IMR-90 (cell line): Measurements from ENCODE around the gene SLC24A3. TPM values are rescaled to one million over a fixed set of nuclear protein-coding genes. Genes with fewer than 3 reads are reported as not detected.

ENCODE experiments used
- ATAC-seq: fragments of 200-7000 bp; cut with Tn5 transposase; 2 replicates; pipeline ENCODE4 v1.9.1; 2020; ENCODE audit warnings: low read depth, mild to moderate bottlenecking, moderate library complexity
- BruUV-seq: library from RNA; stranded (reverse); fragments of 400-500 nt; replicated peaks from 2 replicates; lab custom pipeline; 2021; lab: Mats Ljungman, UMichigan
- CTCF ChIA-PET: fragments of 300-600 bp; formaldehyde crosslinking; extraction: SDS; loops from one replicate; lab custom pipeline; 2021; ENCODE audit warnings: antibody characterized with exemption; lab: Yijun Ruan, JAX
- POLR2A ChIA-PET: fragments of 300-600 bp; sonication (Branson Sonifier 250); formaldehyde crosslinking; loops from one replicate; lab custom pipeline; 2022; ENCODE audit warnings: antibody characterized with exemption; ENCODE audit not compliant: unreplicated experiment; lab: Charles Lee
- DNase-seq: peaks from one replicate; pipeline ENCODE4 v3.0.0; 2013
- H2AFZ ChIP-seq: replicated peaks from 2 replicates; pipeline ENCODE3; 2013; ENCODE audit warnings: low read length, mild to moderate bottlenecking; ENCODE audit not compliant: poor library complexity
- H2AK5ac ChIP-seq: 2 replicates; pipeline ENCODE4 v1.6.1; 2013; ENCODE audit warnings: low read depth, low read length, inconsistent platforms
- H2AK9ac ChIP-seq: replicated peaks from 2 replicates; pipeline ENCODE3; 2013; ENCODE audit warnings: mild to moderate bottlenecking, low read depth, low read length, moderate library complexity; ENCODE audit not compliant: poor library complexity
- H2BK120ac ChIP-seq: 2 replicates; pipeline ENCODE4 v1.6.1; 2013; ENCODE audit warnings: low read depth, low read length, inconsistent platforms
- H2BK15ac ChIP-seq: 3 replicates; pipeline ENCODE4 v1.6.1; 2013; ENCODE audit warnings: low read depth, low read length, inconsistent platforms
- H2BK20ac ChIP-seq: 2 replicates; pipeline ENCODE4 v1.6.1; 2013; ENCODE audit warnings: low read depth, mild to moderate bottlenecking, inconsistent platforms, low read length, moderate library complexity
- H2BK5ac ChIP-seq: 2 replicates; pipeline ENCODE4 v1.6.1; 2013; ENCODE audit warnings: mild to moderate bottlenecking, low read depth, low read length, inconsistent platforms; ENCODE audit not compliant: poor library complexity, severe bottlenecking
- H3K14ac ChIP-seq: replicated peaks from 2 replicates; pipeline ENCODE4 v1.6.1; 2013; ENCODE audit warnings: low read depth, low read length, inconsistent platforms
- H3K18ac ChIP-seq: 2 replicates; pipeline ENCODE4 v1.6.1; 2013; ENCODE audit warnings: low read depth, low read length, control low read depth
- H3K23ac ChIP-seq: 2 replicates; pipeline ENCODE4 v1.6.1; 2013; ENCODE audit warnings: low read depth, low read length, inconsistent platforms
- H3K27ac ChIP-seq: 2 replicates; pipeline ENCODE4 v1.5.1; 2013; ENCODE audit warnings: mild to moderate bottlenecking, control low read depth, low read length; ENCODE audit not compliant: insufficient read depth
- H3K27me3 ChIP-seq: 2 replicates; pipeline ENCODE4 v1.6.1; 2013; ENCODE audit warnings: low read length; ENCODE audit not compliant: control insufficient read depth, insufficient read depth
- H3K36me3 ChIP-seq: 2 replicates; pipeline ENCODE4 v1.6.1; 2013; ENCODE audit warnings: low read length, mixed read lengths; ENCODE audit not compliant: control insufficient read depth, insufficient read depth
- H3K4ac ChIP-seq: 2 replicates; pipeline ENCODE4 v1.6.1; 2013; ENCODE audit warnings: low read depth, low read length, inconsistent platforms
- H3K4me1 ChIP-seq: 2 replicates; pipeline ENCODE4 v1.6.1; 2013; ENCODE audit warnings: low read length, mixed read lengths; ENCODE audit not compliant: control insufficient read depth, insufficient read depth
- H3K4me2 ChIP-seq: 2 replicates; pipeline ENCODE4 v1.6.1; 2013; ENCODE audit warnings: low read depth, mild to moderate bottlenecking, control low read depth, low read length, moderate library complexity
- H3K4me3 ChIP-seq: 2 replicates; pipeline ENCODE4 v1.5.1; 2013; ENCODE audit warnings: low read depth, mild to moderate bottlenecking, control low read depth, low read length, moderate library complexity; ENCODE audit not compliant: insufficient read depth
- H3K56ac ChIP-seq: 2 replicates; pipeline ENCODE4 v1.6.1; 2013; ENCODE audit warnings: low read length, inconsistent platforms; ENCODE audit not compliant: insufficient read depth; ENCODE audit errors: extremely low read depth
- H3K79me1 ChIP-seq, 2 experiments: 2 replicates each; pipeline ENCODE4 v1.6.1; 2013; ENCODE audit warnings: low read length in 2 of 2, inconsistent platforms in 1 of 2, low read depth in 1 of 2
- H3K9ac ChIP-seq: 2 replicates; pipeline ENCODE4 v1.6.1; 2013; ENCODE audit warnings: low read depth, low read length, control low read depth
- H3K9me1 ChIP-seq: 2 replicates; pipeline ENCODE4 v1.6.1; 2013; ENCODE audit warnings: low read length, inconsistent platforms; ENCODE audit not compliant: insufficient read depth
- H3K9me3 ChIP-seq: 2 replicates; pipeline ENCODE4 v1.6.1; 2013; ENCODE audit warnings: low read length; ENCODE audit not compliant: control insufficient read depth, insufficient read depth
- H4K20me1 ChIP-seq: 2 replicates; pipeline ENCODE4 v1.6.1; 2013; ENCODE audit warnings: low read length, inconsistent platforms; ENCODE audit not compliant: insufficient read depth
- H4K5ac ChIP-seq: 2 replicates; pipeline ENCODE4 v1.6.1; 2013; ENCODE audit warnings: mild to moderate bottlenecking, low read depth, low read length, control low read depth
- H4K8ac ChIP-seq, 2 experiments: 2 replicates each; pipeline ENCODE4 v1.6.1; 2013; ENCODE audit warnings: low read depth in 2 of 2, low read length in 2 of 2, control low read depth in 1 of 2, inconsistent platforms in 1 of 2
- H4K91ac ChIP-seq: 2 replicates; pipeline ENCODE4 v1.6.1; 2013; ENCODE audit warnings: low read depth, low read length, inconsistent platforms; ENCODE audit not compliant: insufficient read depth
- MAFK ChIP-seq: IDR thresholded peaks from 2 replicates; pipeline ENCODE4 v1.6.1; 2012; ENCODE audit warnings: low read depth, low read length, improper control_type of control experiment
- MAZ ChIP-seq: IDR thresholded peaks from 2 replicates; pipeline ENCODE4 v1.6.1; 2012; ENCODE audit warnings: low read depth, mild to moderate bottlenecking, low read length, improper control_type of control experiment, moderate library complexity, borderline replicate concordance
- NFE2L2 ChIP-seq: fragments of 150-350 bp; IDR thresholded peaks from 2 replicates; pipeline ENCODE4 v1.6.1; 2016; ENCODE audit warnings: low read depth, mild to moderate bottlenecking, low read length
- POLR2A ChIP-seq: IDR thresholded peaks from 2 replicates; pipeline ENCODE4 v1.6.1; 2012; ENCODE audit warnings: mild to moderate bottlenecking, low read depth, low read length
- RAD21 ChIP-seq: IDR thresholded peaks from 2 replicates; pipeline ENCODE4 v1.6.1; 2012; ENCODE audit warnings: low read length, improper control_type of control experiment
- RFX5 ChIP-seq: IDR thresholded peaks from 2 replicates; pipeline ENCODE4 v1.8.0; 2012; ENCODE audit warnings: low read depth, mild to moderate bottlenecking, low read length, moderate library complexity
- SMC3 ChIP-seq: fragments of 150-350 bp; IDR thresholded peaks from 2 replicates; pipeline ENCODE4 v1.6.1; 2016; ENCODE audit warnings: low read depth, mild to moderate bottlenecking, antibody characterized with exemption, low read length, moderate library complexity
- USF2 ChIP-seq: fragments of 150-350 bp; IDR thresholded peaks from 2 replicates; pipeline ENCODE4 v1.6.1; 2017; ENCODE audit warnings: mild to moderate bottlenecking, antibody characterized with exemption, low read length, low read depth
- WGBS, 2 experiments: methylation state at CpG; one replicate each; pipeline versions ENCODE4 v1.1.5 to v1.1.7; 2013; ENCODE audit warnings: missing lambda C conversion rate in 2 of 2; ENCODE audit not compliant: insufficient read length in 1 of 2; ENCODE audit errors: extremely low coverage in 2 of 2; 5-methylcytosine and 5-hydroxymethylcytosine counted together
- dilution Hi-C: fragments of 300-500 bp; cut with HindIII; formaldehyde crosslinking; loops from one replicate; pipeline ENCODE4 v1.14.3; 2018; ENCODE audit warnings: low sequenced_read_pairs; ENCODE audit not compliant: unreplicated experiment
- in situ Hi-C: fragments of 300-500 bp; cut with MboI; formaldehyde crosslinking; loops from 3 replicates; pipeline ENCODE4 v1.14.3; 2019; ENCODE audit warnings: low sequenced_read_pairs, inconsistent platforms, mixed read lengths
- intact Hi-C: fragments of 100-400 bp; cut with micrococcal nuclease; formaldehyde crosslinking; loops from 2 replicates; pipeline ENCODE4 v1.10.0; 2022
- polyA plus RNA-seq, 3 experiments: library from polyadenylated mRNA; depleted of rRNA; stranded (reverse); fragments of >200 nt; gene quantifications; 2 replicates each; pipeline ENCODE4 v1.2.3, GENCODE V29; 2012; ENCODE audit warnings: low replicate concordance in 1 of 3
- total RNA-seq: library from RNA; depleted of rRNA; stranded (reverse); fragments of >200 nt; gene quantifications from 2 replicates; pipeline ENCODE4 v1.2.3, GENCODE V29; 2012
- TF ChIP-seq, protein P1 (sequence below): conservative IDR thresholded peaks from 2 replicates; pipeline ENCODE4 v1.5.1; 2012; ENCODE audit warnings: mild to moderate bottlenecking, low read depth, low read length, improper control_type of control experiment

Gene SLC24A3
- total and polyA plus RNA-seq, 2 of the 4 experiments (the other 2 are of a cell fraction), result not detected

- BruUV-seq, result no TSS peak
- dilution Hi-C loops, result no loop called here
These were observed 534.0 kb downstream of the SLC24A3 start for GRCh38 chr20:19746396-19746795.

More at GRCh38 chr20:19746396-19746795, 534.0 kb downstream of the SLC24A3 start:
- ChIA-PET CTCF (no interaction called here), POLR2A (no interaction called here)
- Histone ChIP-seq H3K4me1 (no peaks in the 10 kb centered on the region), H3K27me3 (peaks cover 15% of the 10 kb centered on the region), H2AK5ac (no peak overlapping the region), H3K23ac (no peak overlapping the region), H4K8ac (no peak overlapping the region), H3K4me2 (no peak overlapping the region), H2BK5ac (no peak overlapping the region), H4K5ac (no peak overlapping the region), H3K56ac (no peak overlapping the region), H2BK15ac (no peak overlapping the region), H2BK120ac (no peak overlapping the region), H2BK20ac (no peak overlapping the region), H3K9me1 (no peaks in the 10 kb centered on the region), H3K9me3 (peaks cover 3% of the 10 kb centered on the region), H3K36me3 (no peaks in the 10 kb centered on the region), H3K14ac (no peak overlapping the region; the same call in 1 of the 2 replicates), H4K20me1 (no peaks in the 10 kb centered on the region), H4K91ac (no peak overlapping the region), H2AK9ac (no peak overlapping the region), H3K79me1 (no peaks in the 10 kb centered on the region), H3K18ac (no peak overlapping the region), H3K9ac (no peak overlapping the region), H3K27ac (no peak overlapping the region), H3K4ac (no peak overlapping the region), H3K4me3 (no peak overlapping the region), H2AFZ (no peak overlapping the region)
- intact Hi-C loops (no loop called here), in situ Hi-C loops (no loop called here)
- TF ChIP-seq RAD21 (no peak), MAFK (no peak), NFE2L2 (no peak), MAZ (no peak), USF2 (no peak), POLR2A (no peak), RFX5 (no peak), SMC3 (no peak)
- TF ChIP-seq, protein P1, sequence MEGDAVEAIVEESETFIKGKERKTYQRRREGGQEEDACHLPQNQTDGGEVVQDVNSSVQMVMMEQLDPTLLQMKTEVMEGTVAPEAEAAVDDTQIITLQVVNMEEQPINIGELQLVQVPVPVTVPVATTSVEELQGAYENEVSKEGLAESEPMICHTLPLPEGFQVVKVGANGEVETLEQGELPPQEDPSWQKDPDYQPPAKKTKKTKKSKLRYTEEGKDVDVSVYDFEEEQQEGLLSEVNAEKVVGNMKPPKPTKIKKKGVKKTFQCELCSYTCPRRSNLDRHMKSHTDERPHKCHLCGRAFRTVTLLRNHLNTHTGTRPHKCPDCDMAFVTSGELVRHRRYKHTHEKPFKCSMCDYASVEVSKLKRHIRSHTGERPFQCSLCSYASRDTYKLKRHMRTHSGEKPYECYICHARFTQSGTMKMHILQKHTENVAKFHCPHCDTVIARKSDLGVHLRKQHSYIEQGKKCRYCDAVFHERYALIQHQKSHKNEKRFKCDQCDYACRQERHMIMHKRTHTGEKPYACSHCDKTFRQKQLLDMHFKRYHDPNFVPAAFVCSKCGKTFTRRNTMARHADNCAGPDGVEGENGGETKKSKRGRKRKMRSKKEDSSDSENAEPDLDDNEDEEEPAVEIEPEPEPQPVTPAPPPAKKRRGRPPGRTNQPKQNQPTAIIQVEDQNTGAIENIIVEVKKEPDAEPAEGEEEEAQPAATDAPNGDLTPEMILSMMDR, result no peak
- DNase-seq (no peak), ATAC-seq (peak; percentile 66)
- no CpG with 5 or more reads among the region's 1 CpG for WGBS, 2 experiments
